OCI-LY7 (cell line): ENCODE data around the gene TRIM33.

Experiments
- EZH2phosphoT487 ChIP-seq: fragments of 200-600 bp; sonication (generic); IDR thresholded peaks from 2 replicates; pipeline ENCODE4 v1.6.1; 2018; ENCODE audit warnings: low read depth, borderline replicate concordance, mild to moderate bottlenecking, mixed run types, antibody characterized with exemption, low read length, moderate library complexity, mixed read lengths
- TF ChIP-seq, protein P1 (sequence below): fragments of 200-600 bp; sonication (generic); conservative IDR thresholded peaks from 2 replicates; pipeline ENCODE4 v1.5.1; 2014; ENCODE audit warnings: mild to moderate bottlenecking, antibody characterized with exemption, low read length, moderate library complexity, mixed read lengths

DNA sequence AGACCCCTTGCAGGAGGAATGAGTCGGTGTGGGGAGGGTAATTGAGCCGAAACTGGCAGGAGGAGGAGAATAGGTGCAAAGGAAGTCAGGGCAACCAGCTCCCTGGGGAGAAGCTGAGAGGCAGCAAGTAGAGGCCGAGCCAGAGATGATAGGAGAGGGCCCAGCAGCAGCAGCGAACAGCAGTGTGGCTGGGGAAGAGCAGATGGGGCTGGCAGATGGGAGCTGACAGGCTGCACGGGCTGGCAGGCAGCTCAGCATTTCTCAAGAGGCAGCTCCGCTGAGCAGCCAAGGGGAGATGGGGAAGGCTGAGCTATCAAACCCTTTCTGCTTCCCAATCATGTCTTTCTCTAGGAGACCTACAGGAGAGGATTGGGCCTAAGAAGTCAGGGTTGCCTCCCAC, 158.2 kb downstream of the TRIM33 start:
- TF ChIP-seq, protein P1, sequence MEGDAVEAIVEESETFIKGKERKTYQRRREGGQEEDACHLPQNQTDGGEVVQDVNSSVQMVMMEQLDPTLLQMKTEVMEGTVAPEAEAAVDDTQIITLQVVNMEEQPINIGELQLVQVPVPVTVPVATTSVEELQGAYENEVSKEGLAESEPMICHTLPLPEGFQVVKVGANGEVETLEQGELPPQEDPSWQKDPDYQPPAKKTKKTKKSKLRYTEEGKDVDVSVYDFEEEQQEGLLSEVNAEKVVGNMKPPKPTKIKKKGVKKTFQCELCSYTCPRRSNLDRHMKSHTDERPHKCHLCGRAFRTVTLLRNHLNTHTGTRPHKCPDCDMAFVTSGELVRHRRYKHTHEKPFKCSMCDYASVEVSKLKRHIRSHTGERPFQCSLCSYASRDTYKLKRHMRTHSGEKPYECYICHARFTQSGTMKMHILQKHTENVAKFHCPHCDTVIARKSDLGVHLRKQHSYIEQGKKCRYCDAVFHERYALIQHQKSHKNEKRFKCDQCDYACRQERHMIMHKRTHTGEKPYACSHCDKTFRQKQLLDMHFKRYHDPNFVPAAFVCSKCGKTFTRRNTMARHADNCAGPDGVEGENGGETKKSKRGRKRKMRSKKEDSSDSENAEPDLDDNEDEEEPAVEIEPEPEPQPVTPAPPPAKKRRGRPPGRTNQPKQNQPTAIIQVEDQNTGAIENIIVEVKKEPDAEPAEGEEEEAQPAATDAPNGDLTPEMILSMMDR = no peak
- TF ChIP-seq EZH2phosphoT487 = no peak
